Measurements from ENCODE around the gene SLC25A3.

Gene SLC25A3

GRCh38 chr12:98593351-98594049, at the start of gene SLC25A3 (continued):
- TF ChIP-seq ZNF555 (tag by site-specific recombination; conservative IDR thresholded peaks at IDR 0.05) = no peak
- no peak for TF ChIP-seq ZSCAN16 (tag by site-specific recombination; IDR thresholded peaks at IDR 0.05)
- peak; percentile 71 for TF ChIP-seq SP7 (tag by site-specific recombination; IDR thresholded peaks at IDR 0.05)
- TF ChIP-seq, protein P1, sequence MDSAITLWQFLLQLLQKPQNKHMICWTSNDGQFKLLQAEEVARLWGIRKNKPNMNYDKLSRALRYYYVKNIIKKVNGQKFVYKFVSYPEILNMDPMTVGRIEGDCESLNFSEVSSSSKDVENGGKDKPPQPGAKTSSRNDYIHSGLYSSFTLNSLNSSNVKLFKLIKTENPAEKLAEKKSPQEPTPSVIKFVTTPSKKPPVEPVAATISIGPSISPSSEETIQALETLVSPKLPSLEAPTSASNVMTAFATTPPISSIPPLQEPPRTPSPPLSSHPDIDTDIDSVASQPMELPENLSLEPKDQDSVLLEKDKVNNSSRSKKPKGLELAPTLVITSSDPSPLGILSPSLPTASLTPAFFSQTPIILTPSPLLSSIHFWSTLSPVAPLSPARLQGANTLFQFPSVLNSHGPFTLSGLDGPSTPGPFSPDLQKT (IDR thresholded peaks at IDR 0.05; ENCODE audit: borderline replicate concordance, low read depth, low read length) = no peak
- no peak for TF ChIP-seq ZNF311 (tag by site-specific recombination; IDR thresholded peaks at IDR 0.05; ENCODE audit: borderline replicate concordance)
- TF ChIP-seq ZNF16 (tag by site-specific recombination; IDR thresholded peaks at IDR 0.05; ENCODE audit: low read depth) = no peak
- TF ChIP-seq ZNF785 (tag by site-specific recombination; IDR thresholded peaks at IDR 0.05) = no peak
- TF ChIP-seq ZNF768 (tag by site-specific recombination; IDR thresholded peaks at IDR 0.05) = no peak
- peak; percentile 70; the same call in 1 of the 2 replicates for TF ChIP-seq ZSCAN30 (tag by site-specific recombination; IDR thresholded peaks at IDR 0.05)
- TF ChIP-seq ZNF248 (tag by site-specific recombination; IDR thresholded peaks at IDR 0.05) = no peak
- TF ChIP-seq ZNF335 (tag by site-specific recombination; conservative IDR thresholded peaks at IDR 0.05) = peak; percentile 74
- TF ChIP-seq, protein P2, sequence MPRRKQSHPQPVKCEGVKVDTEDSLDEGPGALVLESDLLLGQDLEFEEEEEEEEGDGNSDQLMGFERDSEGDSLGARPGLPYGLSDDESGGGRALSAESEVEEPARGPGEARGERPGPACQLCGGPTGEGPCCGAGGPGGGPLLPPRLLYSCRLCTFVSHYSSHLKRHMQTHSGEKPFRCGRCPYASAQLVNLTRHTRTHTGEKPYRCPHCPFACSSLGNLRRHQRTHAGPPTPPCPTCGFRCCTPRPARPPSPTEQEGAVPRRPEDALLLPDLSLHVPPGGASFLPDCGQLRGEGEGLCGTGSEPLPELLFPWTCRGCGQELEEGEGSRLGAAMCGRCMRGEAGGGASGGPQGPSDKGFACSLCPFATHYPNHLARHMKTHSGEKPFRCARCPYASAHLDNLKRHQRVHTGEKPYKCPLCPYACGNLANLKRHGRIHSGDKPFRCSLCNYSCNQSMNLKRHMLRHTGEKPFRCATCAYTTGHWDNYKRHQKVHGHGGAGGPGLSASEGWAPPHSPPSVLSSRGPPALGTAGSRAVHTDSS (tag by site-specific recombination; IDR thresholded peaks at IDR 0.05) = no peak
- TF ChIP-seq SP3 (tag by site-specific recombination; IDR thresholded peaks at IDR 0.05) = peak; percentile 65
- no peak for TF ChIP-seq MYNN (tag by site-specific recombination; IDR thresholded peaks at IDR 0.05; ENCODE audit: borderline replicate concordance)
- no peak for TF ChIP-seq RBAK (tag by site-specific recombination; IDR thresholded peaks at IDR 0.05)
- no peak for TF ChIP-seq ZNF132 (tag by site-specific recombination; IDR thresholded peaks at IDR 0.05; ENCODE audit: borderline replicate concordance)
- TF ChIP-seq MEIS1 (CRISPR knock-in tag; IDR thresholded peaks at IDR 0.05; ENCODE audit: borderline replicate concordance) = no peak
- TF ChIP-seq REST (tag by site-specific recombination; IDR thresholded peaks at IDR 0.05) = no peak
- TF ChIP-seq ZNF221 (tag by site-specific recombination; IDR thresholded peaks at IDR 0.05; ENCODE audit: borderline replicate concordance) = no peak
- TF ChIP-seq SETDB1 (IDR thresholded peaks at IDR 0.05; ENCODE audit: insufficient read length, low read length) = no peak
- TF ChIP-seq ZNF211 (tag by site-specific recombination; IDR thresholded peaks at IDR 0.05; ENCODE audit: low read depth) = no peak
- TF ChIP-seq ZNF302 (tag by site-specific recombination; IDR thresholded peaks at IDR 0.05; ENCODE audit: low read depth) = no peak
- no peak for TF ChIP-seq ZNF518A (tag by site-specific recombination; conservative IDR thresholded peaks at IDR 0.05; ENCODE audit: low read depth)
- TF ChIP-seq ZFP37 (tag by site-specific recombination; IDR thresholded peaks at IDR 0.05) = no peak; the same call in 1 of the 2 replicates
- TF ChIP-seq KLF16 (tag by site-specific recombination; IDR thresholded peaks at IDR 0.05) = peak; percentile 41; the same call in 1 of the 2 replicates
- TF ChIP-seq, protein P3, sequence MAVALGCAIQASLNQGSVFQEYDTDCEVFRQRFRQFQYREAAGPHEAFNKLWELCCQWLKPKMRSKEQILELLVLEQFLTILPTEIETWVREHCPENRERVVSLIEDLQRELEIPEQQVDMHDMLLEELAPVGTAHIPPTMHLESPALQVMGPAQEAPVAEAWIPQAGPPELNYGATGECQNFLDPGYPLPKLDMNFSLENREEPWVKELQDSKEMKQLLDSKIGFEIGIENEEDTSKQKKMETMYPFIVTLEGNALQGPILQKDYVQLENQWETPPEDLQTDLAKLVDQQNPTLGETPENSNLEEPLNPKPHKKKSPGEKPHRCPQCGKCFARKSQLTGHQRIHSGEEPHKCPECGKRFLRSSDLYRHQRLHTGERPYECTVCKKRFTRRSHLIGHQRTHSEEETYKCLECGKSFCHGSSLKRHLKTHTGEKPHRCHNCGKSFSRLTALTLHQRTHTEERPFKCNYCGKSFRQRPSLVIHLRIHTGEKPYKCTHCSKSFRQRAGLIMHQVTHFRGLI (tag by site-specific recombination; IDR thresholded peaks at IDR 0.05) = no peak
- no peak for TF ChIP-seq SCRT2 (tag by site-specific recombination; IDR thresholded peaks at IDR 0.05)
- no peak for TF ChIP-seq ZNF19 (tag by site-specific recombination; IDR thresholded peaks at IDR 0.05; ENCODE audit: low read depth)

Data from HEK293 (cell line).